NCI-H446 (cell line): Measurements from ENCODE around the gene ISL2.

Experiments
- DNase-seq, 2 experiments: peaks; one replicate each; lab custom pipeline; 2025; lab: John Stamatoyannopoulos, UW

ISL2 gene

GRCh38 chr15:76327191-76328105 is 9.1 kb upstream of the ISL2 start:
- DNase-seq: peak; percentile 45 to 80

- DNase-seq: no peak
These were observed 8.4 kb upstream of the ISL2 start for GRCh38 chr15:76328106-76328696.

GRCh38 chr15:76328958-76329357 is 7.6 kb upstream of the ISL2 start:
- DNase-seq: no peak

GRCh38 chr15:76330080-76330680 is 6.4 kb upstream of the ISL2 start:
- peak in 1 of 2 experiments; percentile 50 for DNase-seq

- no peak for DNase-seq
These were observed 3.8 kb upstream of the ISL2 start for GRCh38 chr15:76332796-76333195.

GRCh38 chr15:76333309-76333708 is 3.3 kb upstream of the ISL2 start:
- DNase-seq: no peak

GRCh38 chr15:76333720-76334437 is 2.7 kb upstream of the ISL2 start:
- no peak for DNase-seq

GRCh38 chr15:76334438-76335306 is 1.9 kb upstream of the ISL2 start:
- no peak for DNase-seq

GRCh38 chr15:76335307-76336253 is 993 bp upstream of the ISL2 start:
- DNase-seq: no peak

GRCh38 chr15:76337059-76337695 is 604 bp downstream of the ISL2 start:
- no peak for DNase-seq

GRCh38 chr15:76337696-76338485 is 1.3 kb downstream of the ISL2 start:
- DNase-seq: no peak

GRCh38 chr15:76338486-76339304 is 2.1 kb downstream of the ISL2 start:
- no peak for DNase-seq

GRCh38 chr15:76339305-76340197 is 3.0 kb downstream of the ISL2 start:
- no peak for DNase-seq

GRCh38 chr15:76340198-76340802 is 3.7 kb downstream of the ISL2 start:
- DNase-seq: no peak

- DNase-seq: no peak
These were observed 4.3 kb downstream of the ISL2 start for GRCh38 chr15:76340803-76341365.

GRCh38 chr15:76341366-76342057 is 4.9 kb downstream of the ISL2 start:
- no peak for DNase-seq
